Inflammatory macrophage (primary cell): ENCODE measurements around the gene KDM4F.
"Not testable (repeated sequence)": the region's sequence is repeated elsewhere in the genome, so short reads cannot be mapped to it uniquely, and the experiment has no call there.

Experiments
- DNase-seq, 2 donors: peaks; one replicate each; pipeline ENCODE4 v3.0.0-alpha.2; 2020 to 2022
- total RNA-seq, 18 experiments: gene quantifications; one replicate each; lab custom pipeline; 2026; ENCODE audit warnings: mixed read lengths in 6 of 18, inconsistent platforms in 2 of 18; lab: John Stamatoyannopoulos, UW

KDM4F gene
- total RNA-seq: 0 to 0.03 (median 0) reads per million in 18 experiments

DNA sequence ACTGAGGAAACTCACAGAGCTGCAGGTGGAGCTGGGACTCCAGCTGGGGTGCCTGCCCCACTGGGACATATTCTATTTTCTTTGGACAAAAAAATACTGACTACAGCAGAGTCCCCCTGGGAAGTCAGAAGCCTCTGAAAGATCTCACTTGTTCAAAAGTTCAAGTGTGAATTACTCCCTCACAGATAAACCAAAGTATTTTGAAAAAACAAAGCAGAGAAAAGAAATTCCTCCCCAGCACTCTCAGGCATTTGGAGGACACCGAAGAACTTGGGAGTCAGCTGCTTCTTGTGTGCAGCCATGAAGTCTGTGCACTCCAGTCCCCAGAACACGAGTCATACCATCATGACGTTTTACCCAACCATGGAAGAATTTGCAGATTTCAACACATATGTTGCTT is at the start of gene KDM4F:
TSS of gene KDM4F (plus strand) at position 301 of the 400 bp plus-strand sequence.
- DNase-seq: not testable (repeated sequence)

DNA sequence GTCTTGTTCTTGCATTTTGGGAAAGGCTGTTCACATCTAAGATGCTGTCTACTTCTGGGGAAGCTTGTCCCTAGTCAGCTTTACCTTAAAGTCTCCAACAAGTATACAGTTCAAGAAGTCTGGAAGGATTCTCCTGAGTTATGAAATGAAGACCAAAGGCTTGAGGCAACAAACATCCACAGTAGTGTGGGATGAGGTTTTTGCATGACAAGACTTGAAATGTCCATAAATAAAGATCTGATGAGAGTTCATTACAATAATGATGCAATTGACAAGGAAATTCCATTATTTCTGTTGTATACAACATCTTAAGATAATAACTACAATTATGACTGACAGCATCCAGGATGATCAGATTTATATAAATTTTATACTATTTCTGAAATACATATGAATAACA is 45.5 kb upstream of the KDM4F start:
- DNase-seq: no peak

DNA sequence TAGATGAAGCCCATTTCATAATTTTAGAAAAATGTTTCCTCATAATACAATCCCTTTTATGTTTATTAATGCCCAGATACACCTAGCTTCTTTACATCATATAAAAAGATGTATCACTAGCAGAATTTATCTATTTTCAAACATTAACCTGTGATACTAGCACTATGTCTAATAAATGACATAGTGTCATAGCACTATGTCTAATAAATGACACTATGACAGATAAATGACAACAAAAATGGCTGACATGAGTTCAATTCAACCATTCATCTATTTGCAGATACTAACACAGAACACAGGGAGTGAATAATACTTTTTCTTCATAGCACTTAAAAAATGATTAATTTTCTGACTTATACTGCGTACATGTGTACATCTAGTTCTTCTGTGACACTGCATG is 43.6 kb upstream of the KDM4F start:
- no peak for DNase-seq

DNA sequence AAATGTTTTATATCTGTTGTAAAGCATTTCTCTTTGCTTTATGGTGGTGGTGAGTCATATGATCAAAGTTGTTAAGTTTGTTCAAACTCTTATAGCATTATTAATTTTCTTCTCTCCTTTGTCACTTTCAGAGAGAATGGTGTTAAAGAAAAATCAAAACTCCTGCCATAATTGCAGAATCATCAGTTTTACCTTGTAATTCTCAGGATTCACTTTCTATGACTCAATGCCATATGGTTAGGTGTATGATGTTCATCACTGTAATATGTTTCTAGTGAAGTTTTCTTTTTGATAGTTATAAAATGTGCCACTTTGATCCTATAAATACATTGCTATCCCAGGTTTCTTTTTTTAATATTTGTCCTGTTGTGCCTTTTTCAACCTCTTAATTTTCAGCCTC is 37.8 kb upstream of the KDM4F start:
- no peak for DNase-seq

DNA sequence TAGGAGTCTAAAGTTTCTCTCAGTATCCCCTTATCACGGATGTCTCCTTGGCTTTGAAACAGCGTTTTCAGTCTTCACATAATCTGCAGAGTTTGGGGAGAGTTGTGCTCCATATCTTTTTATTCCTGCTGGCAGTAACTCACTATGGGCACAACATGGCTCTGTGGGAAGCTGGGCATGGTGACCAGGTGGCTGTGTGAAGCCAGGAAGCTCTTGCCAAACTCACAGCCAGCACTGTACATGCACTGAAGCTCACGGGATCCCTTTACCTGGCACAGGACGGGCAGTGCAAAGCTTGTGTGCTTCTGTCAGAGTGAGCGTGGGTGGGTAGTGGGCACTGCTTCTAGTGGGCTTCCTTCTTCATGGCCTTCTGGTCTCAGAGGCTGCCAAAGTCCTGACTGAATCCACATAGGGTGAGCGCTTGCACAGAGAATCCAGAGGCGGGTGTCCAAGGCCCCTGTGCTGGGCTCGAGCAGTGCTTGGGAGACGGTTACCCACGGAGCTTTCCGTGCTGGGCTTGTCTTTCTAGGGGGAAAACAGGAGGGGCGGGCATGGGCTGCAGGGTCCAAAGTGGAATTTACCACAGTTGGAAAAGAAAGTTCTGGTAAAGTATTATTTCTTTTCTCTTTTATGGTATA is 34.9 kb upstream of the KDM4F start:
- DNase-seq: no peak

DNA sequence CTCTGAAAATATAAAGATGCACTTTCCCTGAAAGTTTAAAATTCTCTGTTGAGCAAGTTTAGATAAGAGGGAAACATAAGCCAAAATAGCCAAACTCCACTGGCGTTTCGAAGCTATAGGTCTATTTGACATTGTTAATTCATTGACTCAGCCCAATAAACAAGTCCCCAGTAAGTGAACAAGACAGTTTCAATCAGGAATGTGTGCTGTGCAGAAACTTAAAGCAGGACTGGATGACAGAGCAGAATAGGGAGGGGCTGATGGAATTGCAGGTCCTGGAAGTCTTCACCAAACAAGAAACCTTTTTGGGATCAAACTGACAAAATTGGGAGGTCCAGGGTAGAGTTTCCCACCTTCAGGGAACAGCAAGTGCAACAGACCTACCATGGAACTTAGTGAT is 33.1 kb upstream of the KDM4F start:
- DNase-seq: no peak

DNA sequence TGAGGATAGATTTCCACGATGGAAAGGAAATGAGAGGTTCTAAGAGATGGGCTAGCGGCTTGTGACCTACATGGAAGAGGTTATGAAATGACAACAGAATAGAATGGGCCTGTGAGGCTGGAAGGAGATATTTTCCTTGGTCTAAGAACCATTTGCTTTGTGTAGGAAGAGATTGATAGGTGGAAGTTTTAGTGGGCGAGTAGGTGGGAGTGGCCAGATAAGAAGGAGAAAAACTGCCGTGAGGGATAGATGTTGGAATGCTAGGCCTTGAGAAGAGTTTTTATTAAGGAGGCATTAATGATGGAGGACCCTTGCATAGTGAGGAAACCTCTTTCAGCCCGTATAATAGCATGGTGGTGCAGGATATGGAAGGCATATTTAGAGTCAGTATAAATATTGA is 27.8 kb upstream of the KDM4F start:
- not testable (repeated sequence) for DNase-seq

DNA sequence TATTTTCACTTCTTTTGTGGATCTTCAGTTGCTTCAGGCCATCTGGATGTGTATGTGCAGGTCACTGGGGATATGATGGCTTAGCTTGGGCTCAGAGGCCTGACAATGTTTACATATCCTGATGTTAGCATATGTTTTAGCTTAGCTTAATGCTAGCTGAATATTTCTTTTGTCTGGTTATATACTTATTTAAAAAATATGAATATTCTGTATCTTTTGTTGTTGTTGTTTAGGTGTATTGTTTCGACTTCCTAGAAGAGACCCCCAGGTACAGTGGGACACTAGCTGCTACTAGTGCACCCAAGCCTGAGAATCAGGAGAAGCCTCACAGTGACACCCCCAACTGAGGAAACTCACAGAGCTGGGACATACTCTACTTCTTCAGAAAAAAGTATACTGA is 24.3 kb upstream of the KDM4F start, which contains the start of gene KDM4E:
TSS of gene KDM4E (plus strand) at position 301 of the 400 bp plus-strand sequence. CDS start 300 bp downstream, outside the sequence.
- no peak for DNase-seq

DNA sequence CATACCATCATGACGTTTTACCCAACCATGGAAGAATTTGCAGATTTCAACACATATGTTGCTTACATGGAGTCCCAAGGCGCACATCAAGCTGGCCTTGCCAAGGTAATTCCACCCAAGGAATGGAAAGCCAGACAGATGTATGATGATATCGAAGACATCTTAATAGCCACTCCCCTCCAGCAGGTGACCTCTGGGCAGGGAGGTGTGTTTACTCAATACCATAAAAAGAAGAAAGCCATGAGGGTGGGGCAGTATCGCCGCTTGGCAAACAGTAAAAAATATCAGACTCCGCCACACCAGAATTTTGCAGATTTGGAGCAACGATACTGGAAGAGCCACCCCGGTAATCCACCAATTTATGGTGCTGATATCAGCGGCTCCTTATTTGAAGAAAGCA is 23.6 kb upstream of the KDM4F start:
- not testable (repeated sequence) for DNase-seq

DNA sequence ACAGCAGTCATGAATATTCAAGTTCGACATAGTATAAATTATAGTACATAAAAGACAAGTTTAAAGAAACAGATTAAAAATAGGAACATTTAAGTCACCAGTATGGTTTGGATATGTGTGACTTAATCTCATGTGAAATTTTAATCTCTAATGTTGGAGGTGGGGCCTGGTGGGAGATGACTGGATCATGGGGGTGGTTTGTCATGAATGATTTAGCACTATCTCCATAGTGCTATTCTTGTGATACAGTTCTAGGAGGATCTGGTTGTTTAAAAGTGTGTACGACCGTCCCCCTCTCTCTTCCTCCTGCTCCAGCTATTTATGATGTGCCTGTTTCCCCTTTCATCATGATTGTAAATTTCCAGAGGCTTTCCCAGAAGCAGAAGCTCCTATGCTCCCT is 20.9 kb upstream of the KDM4F start:
- no peak for DNase-seq

DNA sequence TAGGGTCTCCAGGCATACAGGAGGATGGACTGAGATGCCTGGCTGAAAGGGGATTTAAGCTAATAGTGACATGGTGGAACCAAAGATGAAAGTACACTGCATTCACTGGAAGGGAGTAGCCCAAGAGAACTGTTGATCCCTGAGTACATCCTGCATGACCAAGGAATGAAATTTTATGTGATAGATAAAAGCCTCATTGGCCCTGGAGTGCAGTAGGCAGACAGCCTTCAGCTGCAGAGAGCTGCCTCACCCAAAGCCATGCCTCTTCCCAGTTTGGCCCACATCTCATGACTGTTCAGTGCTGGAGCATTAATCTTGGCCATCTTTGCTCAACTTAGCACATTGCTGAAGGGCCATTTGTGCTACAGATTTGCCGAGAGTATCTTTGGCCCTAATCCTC is 16.2 kb upstream of the KDM4F start:
- no peak for DNase-seq

DNA sequence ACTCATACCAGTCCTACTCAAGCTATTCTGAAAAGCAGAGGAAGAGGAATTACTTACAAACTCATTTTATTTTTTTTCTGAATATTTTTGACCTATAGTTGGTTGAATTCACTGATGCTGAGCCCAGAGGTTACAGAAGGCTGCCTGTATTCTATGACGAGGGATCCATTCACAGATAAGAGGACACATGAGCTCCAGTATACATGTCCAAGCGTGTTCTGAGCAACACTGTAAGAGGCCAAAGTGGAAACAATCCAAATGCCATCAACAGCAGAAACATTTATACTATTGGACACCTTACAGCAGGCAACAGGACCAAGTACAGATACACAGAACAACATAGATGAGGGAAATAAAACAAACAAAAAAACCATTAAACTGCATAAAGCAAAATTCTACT is 13.9 kb upstream of the KDM4F start:
- no peak for DNase-seq

DNA sequence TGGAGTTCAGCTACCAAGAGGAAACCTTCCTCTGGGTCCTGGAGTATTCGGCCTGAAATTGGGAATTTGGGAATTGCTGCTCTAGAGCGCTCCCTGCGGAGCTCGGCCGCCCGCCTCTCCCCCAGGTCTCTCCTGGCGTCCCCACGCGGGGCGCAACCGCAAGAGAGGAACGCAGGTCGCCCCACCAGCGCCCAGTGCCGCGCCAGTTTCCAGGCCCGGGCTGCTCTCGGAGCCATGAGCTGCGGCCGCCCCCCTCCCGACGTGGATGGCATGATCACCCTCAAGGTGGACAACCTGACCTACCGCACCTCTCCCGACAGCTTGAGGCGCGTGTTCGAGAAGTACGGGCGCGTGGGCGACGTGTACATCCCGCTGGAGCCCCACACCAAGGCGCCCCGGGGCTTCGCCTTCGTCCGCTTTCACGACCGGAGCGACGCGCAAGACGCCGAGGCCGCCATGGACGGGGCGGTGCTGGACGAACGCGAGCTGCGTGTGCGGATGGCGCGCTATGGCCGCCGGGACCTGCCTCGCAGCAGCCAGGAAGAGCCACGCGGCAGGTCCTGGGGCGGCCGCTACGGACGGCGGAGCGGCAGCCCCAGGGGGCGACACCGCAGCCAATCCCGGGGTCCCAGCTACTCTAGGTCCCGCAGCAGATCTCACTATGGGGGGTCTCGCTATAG is 11.7 kb upstream of the KDM4F start:
- DNase-seq: not testable (repeated sequence)

DNA sequence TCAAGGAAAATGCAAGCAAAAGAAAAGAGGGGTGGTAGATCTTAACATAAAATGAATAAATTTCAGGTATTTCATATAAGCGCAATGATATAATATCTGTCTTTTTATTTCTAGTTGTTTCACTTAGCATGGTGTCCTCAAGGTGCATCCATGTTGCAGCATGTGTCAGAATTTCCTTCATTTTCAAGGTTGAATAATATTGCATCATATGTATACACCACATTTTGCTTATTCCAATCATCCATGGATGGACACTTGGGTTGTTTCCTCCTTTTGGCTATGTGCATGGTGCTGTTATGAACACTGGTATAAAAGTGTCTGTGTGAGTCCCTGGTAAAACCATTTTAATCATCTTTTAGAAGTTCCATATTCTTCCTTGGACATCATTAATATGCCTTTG is 7.0 kb upstream of the KDM4F start:
- DNase-seq: no peak

DNA sequence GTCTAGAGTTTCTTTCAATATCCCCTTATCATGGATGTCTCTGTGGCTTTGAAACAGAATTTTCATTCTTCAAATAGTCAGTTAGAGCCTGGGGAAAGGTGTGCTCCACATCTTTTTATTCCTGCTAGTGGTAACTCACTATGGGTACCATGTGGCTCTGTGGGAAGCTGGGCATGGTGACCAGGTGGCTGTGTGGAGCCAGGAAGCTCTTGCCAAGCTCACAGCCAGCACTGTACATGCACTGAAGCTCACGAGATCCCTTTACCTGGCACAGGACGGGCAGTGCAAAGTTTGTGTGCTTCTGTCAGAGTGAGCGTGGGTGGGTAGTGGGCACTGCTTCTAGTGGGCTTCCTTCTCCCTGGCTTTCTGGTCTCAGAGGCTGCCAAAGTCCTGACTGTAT is 6.3 kb upstream of the KDM4F start:
- no peak for DNase-seq

DNA sequence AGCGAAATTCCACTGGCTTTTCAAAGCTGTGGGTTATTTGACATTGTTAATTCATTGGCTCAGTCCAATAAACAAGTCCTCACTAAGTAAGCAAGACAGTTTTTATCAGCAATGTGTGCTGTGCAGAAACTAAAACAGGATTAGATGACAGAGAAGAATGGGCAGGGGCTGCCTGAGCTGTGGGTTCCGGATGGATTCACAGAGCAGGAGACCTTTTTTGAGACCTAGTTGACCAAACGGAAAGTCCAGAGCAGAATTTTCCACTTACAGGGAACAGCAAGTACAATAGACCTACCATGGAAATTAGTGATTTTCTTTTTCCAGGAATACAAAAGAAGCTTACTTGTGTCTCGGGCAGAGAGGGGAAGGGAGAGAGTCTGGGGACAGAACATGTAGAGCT is 5.2 kb upstream of the KDM4F start:
- no peak for DNase-seq

DNA sequence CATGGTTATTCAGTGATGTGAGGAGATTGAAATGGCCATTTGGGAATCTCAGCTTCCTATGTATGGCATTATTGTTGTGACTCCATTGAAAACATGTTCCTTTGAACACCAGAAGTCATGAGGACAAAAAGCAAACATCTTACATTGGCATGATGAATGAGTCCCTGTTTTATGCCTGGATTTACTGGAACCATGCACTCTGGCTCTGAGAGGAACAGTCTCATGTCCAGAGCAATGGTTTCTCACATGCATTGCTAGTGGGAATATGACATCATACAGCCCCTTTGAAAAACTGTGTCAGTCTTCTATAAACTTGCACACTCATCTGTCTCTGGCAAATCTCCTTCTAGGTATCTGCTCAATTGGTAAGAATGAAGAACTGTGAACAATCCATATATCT is 3.4 kb upstream of the KDM4F start:
- DNase-seq: no peak

DNA sequence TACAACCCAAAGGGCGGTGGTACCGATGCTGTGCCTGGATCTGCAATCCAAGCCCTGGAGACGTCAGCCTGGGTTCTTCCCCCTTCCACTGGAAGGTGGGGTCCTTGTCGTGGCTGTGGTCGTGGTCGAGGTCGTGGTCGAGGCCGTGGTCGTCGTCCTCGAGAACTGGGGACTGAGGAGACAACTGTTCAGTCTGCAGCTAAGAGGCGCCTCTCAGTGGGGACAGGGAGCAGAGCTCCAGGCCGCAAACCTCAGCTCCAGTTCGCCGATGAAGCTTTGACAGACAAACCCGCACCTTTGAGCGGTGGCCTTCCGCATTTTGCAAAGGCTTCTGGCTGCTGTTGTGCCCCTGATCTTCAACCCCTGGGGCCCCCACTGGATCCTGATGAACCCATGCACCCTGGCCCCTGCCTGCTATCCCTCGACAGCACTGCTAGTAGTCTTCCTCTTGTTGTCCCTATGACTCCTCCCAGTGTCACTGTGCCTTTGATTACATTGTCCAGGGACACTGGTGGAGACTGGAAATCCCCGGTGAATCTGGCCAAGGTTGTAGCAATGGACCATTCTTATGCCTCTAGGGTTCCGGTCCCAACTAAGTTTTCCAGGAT is 1.5 kb downstream of the KDM4F start:
- no peak for DNase-seq

DNA sequence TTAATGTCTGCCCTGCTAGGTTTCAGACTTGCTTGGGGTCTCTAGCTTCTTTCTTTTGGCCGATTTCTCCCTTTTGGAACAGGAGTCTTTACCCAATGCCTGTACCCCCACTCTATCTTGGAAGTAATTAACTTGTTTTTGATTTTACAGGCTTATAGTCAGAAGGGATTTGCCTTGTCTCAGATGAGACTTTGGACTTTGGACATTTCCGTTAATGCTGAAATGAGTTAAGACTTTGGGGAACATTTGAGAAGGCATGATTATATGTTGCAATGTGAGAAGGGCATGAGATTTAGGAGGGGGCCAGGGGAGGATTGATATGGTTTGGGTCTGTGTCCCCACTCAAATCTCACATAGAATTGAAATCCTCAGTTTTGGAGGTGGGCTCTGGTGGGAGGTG is 5.1 kb downstream of the KDM4F start:
- no peak for DNase-seq

DNA sequence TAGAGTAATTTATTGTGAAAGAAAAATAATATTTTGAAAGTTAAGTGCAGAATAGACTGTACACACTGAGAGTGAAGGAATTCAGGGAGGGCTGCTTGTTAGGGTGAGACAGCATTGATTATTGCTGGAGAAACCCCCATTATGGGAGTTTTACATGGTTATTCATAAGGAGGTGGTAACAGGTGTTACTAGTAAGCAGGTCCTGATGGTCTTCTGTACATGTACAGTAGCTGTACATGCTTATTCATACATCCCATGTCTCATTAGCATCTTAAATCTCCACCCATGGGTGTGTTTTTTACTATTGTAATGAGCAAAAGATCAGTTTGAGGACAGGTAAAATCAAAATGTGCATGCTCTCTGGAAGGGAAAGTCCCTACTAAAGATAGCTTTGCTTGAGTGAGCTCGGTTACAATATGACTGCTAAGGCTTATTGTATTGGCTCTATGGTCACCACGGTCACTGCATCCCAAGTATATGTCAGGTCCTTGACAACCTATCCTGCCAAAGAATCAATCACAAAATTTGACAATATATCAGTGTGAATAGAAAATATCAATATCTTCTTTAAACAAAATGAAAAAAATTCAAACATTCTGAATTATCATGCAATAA is 6.2 kb downstream of the KDM4F start:
- no peak for DNase-seq

DNA sequence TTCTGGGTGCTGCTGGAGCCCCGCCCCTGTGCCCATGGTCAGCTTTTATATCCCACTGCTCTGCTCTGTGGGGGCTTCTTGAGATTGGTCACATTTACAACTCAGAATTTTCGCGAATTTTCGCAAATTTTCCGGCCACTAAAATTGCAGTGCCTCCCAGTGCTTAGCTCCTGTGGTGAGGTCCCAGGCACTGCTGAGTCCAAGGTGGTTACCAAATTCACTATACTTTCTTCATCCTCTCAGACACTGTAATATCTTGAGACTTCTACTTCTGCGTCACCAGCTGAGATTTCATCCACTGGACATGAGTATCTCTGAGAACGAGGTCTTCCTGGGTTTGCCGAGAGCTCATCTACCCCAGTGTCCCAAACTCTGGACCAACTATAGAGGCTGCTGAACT is 8.7 kb downstream of the KDM4F start:
- no peak for DNase-seq

DNA sequence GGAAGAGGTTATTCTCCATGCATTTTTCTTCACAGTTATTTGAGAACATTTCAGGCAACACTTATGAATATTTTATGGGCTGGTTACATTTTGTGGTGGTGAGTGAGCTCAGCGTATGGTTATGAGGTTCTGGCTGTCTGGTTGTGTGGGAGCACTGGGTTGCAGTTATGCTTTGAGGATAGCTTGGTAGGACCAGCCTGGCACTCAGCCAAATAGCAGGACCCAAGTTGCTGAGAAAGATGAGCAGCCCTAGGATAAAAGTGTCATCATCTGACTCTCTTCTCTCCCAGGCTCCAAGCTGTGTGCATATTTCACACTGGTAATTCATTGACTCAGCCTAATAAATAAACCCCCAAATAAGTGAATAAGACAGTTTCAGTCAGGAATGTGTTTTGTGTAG is 9.4 kb downstream of the KDM4F start:
- DNase-seq: no peak

DNA sequence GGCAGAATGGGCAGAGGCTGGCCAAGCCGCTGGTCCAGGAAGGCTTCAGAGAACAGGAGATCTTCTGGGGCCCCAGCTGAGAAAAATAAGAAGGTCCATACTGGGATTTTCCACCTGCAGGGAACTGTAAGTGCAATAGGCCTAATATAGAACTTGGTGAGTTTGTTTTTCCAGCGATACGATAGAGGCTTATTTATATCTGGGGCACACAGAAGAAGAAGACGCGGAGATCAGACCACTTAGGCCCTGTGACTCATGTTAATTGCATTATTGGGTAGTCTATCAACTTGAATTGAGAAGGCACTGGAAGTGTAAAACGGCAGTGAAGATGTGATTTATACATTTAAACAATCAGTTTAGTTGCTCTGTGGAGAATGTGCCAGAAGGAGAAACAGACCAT is 9.8 kb downstream of the KDM4F start:
- DNase-seq: no peak

DNA sequence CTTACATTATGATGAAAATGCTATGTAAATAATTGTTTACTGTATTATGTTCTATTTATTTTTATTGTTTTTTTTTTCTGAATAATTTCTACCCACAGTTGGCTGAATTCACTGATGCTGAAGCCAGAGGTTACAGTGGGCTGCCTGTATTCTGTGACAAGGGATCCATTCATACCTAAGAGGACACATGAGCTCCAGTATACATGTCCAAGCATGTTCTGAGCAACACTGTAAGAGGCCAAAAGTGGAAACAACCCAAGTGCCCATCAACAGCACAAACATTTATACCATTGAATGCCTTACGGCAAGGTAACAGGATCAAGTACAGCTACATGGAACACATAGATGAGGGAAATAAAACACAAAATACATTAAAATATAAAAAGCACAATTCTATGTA is 16.1 kb downstream of the KDM4F start:
- no peak for DNase-seq
